NCI-H82 treated with DMSO at 0.1 percent for 48 hours (cell line): ENCODE data around the gene TMEM182.

Source experiments
- DNase-seq: peaks from one replicate; lab custom pipeline; 2025; ENCODE audit not compliant: unreplicated experiment; lab: John Stamatoyannopoulos, UW

The TMEM182 gene, protein sequence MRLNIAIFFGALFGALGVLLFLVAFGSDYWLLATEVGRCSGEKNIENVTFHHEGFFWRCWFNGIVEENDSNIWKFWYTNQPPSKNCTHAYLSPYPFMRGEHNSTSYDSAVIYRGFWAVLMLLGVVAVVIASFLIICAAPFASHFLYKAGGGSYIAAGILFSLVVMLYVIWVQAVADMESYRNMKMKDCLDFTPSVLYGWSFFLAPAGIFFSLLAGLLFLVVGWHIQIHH

DNA sequence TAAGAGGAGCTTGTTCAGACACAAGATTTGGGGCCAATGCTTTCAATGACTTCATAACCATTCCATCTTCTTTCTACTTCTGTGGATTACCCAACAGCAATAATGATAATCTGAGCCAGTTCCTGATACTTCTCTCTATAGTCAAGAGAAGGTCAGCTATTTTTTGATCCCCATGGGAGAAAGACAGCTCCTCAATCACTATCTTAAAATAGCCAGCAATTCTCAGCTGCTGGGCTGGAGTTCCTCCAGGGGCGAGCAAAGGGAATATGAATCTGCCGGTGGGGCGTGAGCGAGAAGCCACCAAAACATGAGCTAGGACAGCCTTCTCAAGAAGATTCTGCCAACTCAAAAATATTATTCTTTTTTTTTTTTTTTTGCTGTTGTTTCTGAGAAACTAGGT lies at the start of gene TMEM182:
TMEM182 (plus strand) TSS at position 269 of the 400 bp plus-strand sequence. CDS start 187 bp downstream, outside the sequence.
- no peak for DNase-seq

DNA sequence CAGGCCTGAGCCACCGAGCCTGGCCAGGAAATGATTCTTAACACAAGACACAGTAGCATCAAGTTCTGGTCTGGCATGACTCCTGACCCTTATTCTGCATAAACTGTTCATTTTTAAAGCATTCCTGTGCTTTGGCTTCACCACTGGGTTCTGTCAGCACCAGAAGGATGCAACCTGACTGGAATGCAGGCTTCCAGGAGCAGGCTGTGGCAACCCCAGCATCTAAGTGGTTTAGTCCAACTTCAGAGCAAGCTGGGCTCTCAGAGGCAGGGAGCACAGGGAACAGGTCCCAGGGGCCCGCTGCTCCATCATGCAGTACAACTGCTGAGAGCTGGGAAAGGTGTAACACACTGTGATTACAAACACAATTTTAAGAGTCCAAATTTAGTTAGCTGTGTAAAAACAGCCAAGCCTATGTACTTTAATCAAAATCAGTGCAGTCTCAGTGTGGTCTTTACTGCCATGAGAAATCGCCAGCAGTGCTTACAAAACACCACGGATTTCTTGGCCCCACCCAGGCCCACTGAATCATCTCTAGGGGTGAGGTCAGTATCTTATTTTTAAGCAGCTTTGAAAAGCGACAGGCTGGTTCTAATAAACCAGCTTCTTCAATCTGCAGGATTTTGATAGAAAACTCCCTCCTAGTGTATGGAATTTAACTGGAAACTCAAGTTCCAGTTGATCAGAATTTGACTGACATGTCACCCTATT lies 44.4 kb upstream of the TMEM182 start:
- DNase-seq, result no peak

DNA sequence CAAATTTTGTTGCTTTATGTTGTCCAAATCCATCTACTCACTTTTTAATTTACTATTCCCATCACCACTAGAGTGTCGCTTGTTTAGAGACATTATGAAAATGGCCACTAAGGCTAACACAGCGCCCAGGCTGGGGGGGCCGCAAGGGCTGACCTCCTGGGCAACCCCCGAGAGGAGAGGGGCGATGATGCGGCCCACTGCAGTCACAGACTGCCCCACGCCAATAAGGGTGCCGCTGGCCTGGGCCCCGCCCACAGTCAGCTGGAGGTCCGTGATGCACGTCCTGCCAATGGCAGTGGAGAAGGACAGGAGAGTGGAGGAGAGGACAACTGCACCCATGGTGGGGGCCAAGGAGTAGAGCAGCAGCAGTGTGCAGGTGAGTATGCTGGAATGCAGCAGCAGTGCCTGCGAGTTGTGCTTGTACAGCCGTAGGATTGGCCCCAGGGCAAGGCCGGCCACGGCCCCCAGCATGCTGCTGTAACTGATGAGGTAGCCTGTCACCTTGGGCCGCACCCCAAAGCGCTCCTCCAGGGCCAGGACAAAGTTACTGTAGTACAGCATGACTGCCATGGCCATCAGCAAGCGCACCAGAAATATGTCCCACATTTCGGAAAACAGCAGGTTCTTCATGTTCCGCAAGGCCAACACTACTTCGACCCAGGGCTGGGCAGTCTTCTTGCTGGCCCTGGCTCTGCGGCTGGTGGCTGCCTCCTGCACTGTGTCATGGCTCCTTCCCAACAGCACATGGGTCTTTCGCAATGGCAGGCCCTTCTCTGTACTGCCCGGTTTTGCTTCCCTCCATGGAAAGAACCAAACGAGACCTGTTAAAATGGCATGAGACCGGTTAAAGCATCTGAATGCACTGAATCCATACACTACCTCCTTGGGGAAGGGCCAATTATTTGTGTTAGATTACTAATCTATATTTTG lies 43.2 kb upstream of the TMEM182 start:
- no peak for DNase-seq

DNA sequence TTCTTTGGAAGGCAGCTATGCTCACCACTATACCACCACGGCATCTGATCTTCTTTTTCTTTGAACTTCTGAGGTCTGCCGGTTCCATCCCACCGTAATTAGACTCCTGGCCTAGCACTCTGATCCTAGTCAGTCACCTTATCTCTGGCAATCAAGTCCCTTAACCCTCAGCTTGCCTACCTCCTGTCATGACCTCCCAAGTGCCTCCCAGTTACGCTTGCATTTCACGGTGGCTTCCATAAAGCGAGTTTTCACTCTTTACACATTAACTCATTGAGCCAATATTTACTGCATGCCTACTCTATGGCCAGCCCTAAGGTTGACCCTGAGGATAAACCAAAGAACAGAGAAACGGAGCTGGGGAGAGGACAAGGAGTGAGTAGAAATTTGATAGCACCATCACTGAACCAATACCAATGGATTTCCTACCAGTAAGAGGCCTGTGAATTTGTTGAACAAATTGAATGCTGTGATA lies 37.8 kb upstream of the TMEM182 start:
- DNase-seq, result no peak

DNA sequence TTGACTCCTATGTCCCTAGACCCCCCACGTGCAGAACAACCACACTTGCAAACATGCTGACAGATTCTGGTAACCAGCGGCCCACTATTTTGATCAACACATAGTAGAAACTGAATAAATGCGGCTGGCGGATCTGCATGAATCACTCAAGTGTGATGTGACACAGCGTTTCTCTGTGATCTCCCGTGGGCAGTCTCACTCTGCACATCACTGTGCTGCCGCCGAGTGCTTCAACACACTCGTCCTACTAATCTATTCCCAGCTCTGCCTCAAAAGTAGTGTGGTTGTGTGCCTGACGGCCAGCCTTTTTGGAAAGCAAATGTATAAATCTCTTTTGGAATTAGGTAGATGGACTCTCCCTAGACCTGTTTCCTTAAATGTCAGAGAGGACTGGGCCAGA lies 37.3 kb upstream of the TMEM182 start:
- DNase-seq, result no peak

DNA sequence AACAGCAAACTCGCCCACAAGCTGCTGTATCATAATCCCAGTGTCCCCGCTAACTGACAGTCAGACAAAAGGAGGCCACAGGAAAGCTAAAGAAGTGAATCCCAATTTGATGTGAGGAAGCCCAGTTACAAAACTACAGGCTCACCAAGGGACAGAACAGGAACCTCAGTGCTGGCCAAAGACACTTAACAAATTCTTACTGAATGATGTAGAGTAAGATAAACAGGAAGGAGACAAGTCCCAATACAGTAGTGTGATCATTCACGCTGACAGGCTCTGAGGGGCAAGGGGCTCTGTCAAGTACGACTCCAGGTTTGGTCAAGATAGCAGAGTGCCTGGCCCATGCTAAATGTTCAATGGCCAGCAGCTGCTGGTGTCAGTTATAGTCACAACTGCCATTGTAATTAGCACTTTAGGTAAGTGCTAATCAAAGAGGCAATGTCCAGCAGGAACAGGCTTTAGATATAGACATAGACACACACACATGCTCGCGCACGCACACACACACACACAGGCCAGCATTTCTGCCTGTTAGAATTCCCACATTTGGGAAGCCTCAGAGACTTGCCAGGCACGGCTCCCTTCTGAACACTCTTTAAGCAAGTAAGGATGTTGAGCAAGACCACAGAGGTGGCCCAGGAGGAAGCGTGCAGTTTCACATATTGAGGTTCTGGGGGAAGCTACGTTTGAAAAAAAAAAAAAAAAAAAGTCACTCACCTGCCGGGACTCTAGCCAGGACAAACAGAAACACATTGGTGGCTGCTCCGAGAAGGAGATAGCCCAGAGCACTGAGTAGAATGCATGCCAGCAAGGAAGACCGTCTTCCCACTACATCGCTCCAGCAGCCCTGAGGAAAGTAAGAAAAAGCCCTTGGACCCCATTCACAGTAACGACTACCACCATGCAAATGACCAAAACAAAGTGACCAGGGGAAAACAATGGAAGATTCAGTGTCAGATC lies 35.4 kb upstream of the TMEM182 start:
- no peak for DNase-seq

DNA sequence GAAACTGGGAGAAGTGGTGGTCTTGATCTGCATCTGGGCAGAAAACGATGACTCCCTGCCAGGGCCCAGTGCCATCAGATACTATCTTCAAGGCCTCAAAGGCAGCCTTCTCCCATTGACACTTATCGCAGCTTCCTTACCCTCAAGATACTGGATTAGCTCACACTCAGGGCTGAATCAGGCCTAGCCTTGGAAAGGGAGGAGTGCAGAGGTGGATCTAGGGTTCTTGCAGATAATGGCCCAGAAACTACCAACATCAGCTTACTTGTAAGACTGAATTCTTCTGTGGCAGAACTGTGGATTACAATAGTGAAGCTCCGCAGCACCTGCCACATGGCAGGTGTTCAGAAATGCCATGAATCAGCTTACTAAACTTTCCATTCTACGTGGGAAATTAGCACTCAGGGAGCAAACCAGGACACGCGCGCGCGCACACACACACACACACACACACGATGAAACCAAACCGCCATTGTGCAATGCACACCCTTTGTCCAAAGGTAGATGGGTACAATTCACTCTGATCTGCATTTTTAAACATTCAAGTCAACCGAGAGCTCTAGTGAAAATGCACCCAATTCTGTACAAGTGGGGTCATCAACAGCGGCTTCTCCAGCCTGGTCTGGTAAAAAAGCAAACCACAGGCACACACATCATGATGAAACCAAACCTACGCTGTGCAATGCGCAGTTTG lies 26.3 kb upstream of the TMEM182 start:
- no peak for DNase-seq

DNA sequence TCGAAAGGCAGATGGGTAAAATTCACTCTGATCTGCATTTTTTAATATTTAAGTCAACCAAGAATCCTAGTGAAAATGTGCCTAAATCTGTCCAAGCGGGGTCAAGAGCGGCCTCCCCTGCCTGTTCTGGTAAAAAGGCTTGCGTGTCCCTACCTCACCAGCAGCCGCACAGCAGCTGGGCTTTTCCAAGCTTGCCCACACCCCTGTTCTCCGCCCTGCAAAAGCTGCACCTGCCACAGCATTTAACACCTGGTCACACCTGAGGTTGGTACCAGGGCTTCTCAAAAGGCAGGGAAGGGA lies 25.8 kb upstream of the TMEM182 start:
- DNase-seq, result no peak

DNA sequence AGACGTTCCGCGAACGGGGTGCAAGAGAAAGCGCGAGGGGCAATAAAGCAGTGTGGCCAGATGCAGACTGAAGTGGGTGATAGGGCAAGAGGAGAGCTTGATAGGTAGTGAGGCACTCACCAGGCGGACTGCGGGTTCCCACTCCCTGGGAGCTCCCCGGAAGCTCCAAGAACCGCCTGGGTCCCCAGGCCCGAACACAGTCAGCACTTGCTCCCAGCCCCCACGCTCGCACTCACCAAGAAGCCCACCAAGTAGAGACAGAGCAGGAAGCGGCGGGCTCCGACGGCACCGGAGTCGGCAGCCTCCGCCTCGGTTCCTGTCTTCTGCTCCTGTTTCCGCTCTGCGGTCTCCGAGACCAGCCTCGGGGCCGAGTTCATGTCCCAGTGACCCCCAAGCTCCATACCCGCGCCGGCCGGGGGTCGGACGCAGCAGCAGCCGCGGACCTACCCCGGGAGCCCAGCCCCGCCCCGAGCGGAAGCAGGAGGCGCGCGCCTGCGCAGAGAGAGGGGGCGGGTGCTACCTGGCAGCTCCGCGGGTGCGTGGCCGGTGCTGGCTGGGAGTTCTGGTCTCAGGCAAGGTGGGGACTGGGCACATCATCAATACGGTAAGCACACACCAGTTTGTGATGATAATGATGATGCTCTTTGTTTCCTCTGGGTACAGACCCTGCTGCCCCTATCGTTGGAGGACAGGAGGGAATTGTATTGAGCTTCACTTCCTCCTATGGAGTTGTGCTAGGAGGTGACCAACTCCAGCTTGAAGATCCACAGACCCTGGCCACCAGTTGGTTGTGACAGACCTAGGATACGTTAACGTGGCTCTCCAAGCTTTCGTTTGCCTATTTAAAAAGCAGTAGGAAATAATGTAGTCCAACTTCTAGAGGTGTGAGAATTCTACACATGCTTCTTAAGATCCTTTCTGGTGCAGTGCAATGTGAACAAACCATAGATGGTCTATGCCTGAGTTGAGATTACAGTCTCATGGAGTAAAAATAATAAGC lies 25.1 kb upstream of the TMEM182 start:
- DNase-seq, result peak; percentile 46

DNA sequence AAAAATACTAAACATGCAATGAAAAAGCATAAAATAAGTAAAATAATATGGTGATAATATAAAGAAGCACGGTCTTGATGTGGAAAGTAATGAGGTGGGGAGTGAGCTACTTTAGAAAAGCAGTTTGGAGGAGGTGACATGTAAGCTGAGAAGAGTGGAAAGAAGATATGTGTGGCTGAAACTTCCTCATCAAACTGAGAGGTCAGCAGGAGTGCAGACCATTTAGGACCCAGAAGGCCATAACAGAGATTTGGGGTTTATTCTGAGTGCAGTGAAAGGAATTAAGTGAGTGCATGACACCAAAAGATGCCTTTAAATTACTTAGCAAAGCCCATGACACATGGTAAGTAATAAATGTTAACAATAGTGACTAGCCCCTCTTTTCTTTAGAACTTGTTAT lies 24.4 kb upstream of the TMEM182 start:
- no peak for DNase-seq

DNA sequence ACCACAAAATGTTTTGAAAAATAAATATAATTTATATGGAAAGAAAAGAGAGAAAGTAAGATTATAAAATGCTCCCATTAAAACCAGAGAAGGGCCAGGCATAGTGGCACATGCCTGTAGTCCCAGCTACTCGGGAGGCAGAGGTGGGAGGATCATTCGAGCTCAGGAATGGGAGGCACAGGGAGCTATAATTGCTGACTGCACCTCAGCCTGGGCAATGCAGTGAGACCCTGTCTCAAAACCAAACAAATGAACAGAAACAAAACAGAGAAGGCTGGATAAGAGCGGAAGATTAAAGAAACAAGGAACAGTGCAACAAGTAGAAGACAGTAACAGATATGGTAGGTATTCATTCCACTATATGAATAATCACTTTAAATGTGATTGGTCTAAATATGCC lies 18.6 kb upstream of the TMEM182 start:
- DNase-seq, result no peak

DNA sequence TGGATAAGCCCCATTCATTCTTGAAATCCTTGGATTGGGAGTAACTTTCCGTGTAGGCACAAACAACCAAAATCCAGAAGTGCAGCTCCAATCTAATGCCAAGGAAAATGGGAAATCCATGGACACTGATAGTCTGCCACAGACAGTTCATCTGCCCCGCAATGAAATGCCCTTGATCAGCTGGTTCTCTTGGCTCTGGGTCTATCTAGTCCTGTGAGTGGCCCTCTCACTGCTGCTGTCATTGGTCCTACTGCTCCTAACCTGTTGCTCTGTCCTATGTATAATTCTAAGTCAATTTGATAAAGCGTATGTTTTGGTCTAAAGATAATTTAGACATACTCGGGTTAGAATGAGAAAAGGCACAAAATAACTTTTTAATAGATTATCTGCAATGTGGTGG lies 13.7 kb upstream of the TMEM182 start:
- DNase-seq, result no peak

DNA sequence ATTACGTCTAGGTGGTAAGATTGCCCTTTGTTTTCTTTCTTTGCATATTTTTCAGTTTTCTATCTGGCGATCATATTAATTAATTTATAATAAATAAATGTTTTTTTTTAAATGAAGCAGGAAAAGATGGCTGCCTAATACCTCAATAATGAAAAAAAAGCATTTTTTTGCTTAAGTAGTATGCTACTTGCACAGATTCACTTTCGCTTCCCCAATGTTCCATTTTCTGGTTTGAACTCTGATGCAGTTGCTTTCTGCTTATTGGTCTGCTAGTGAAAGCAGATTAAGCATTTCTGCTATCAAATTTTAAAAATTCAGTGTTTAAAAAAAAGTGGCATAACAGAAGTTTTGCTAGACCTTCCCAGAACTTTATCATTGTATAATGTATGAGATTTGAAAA lies 11.9 kb upstream of the TMEM182 start:
- DNase-seq, result no peak

DNA sequence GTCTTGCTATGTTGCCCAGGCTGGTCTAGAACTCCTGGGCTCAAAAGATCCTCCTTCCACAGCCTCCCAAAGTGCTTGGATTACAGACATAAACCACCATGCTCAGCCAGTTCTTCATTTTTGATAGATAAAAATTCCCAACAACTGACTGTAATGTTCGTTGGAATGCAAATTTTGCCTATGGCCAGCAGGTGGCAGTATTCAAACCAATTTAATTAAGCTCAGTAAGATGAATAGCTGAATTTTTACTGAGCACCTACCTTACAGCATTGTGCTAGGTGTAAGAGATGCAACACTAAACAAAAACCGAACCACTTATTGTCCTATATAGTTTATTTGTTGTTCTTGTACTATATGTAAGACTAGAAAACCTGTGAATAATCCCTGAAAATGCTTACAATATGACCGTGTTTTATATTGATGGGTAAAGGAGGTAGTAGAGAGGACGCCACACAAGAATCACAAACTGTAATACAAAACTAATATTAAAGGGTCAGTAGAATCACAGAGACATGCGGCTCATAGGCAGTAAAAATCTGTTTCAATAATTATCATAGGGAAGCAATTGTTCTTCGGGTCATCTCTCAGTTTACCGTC lies 8.2 kb upstream of the TMEM182 start:
- DNase-seq, result peak; percentile 47

DNA sequence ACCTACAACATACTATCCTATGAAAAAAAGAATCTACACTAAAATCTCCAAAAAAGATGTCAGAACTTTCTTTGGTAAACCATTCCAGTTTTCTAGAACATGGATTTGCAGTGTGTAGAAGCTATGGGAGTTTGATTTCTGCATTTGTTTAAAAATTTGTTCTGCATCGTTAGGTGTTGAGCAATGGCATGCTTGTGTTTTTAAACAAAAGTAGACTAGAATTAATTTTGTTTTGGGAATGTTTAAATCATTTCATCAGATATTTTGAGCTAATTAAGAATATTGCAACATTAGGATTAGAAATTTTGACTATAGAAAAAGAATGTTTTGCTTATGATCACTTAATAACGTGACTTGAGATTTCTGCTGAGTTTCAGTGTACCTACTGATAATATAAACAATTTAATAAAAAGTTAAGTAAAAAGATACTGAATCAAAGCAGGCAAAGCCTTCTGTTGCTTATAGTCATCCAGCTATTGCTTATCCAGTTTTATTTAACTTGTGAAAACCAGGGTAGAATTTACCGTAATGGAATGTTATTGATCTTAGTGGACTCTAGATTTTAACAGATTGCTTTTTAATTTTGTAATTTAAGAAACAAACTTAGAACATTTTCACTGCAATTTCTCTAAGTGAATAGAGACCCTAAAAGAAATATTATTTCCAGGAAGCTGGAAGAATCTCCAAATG lies 7.2 kb upstream of the TMEM182 start:
- DNase-seq, result no peak

DNA sequence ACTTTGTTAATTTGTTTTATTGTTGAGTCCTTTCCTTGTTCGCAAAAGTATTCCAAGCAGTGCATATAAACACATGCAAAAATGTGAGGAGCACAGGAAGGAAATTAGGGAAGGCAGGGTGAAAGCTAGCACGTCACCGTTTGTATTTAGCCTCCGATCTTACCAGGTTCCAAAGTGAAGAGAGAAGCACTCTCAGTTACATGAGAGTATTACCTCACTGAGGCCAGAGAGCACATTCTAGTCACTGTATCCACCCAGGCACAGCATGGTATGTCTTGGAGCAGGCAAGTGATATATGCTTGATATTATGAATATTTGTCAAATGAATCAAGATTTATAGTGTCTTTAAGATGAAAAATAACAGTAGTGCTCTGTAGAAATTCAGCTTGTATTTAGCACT lies 6.5 kb upstream of the TMEM182 start:
- DNase-seq, result no peak

DNA sequence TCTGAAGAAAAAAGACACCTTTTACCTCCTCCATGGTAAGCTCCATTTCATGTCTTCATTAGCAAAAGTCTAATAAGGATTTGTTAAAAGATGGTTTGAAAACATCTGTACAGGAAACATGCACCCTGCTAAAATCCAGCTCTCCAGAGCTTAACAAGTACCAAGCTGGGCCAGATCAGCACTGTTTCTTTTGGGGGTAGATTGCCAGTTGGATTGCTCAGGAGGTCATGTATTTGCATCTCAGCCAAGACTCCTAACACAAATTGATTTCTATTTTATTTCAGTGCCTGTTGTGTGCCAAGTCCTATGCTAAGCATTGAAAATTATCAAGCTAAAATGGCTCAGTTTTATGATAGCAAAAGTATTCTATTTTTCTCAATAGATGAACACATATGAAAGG lies 3.4 kb upstream of the TMEM182 start:
- no peak for DNase-seq

DNA sequence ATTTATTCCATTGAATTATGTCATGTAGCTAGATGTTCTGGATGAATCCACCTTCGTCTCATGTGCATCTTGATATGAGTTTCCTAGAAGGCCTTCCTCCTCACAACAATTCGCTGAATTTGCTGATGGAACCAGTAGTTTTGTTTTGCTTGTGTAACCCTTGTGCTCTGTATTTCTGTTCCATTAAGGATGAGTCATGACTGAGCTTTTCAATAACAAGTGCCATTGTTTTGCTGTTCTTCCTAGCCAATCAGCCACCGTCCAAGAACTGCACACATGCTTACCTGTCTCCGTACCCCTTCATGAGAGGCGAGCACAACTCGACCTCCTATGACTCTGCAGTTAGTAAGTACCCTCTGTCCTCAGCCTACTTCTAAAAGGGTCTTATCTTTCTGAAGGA lies 2.3 kb downstream of the TMEM182 start:
- no peak for DNase-seq
